Subcutaneous adipose tissue (tissue), 4 donors: Measurements from ENCODE around the gene S100A9. TPM values are rescaled to one million over a fixed set of nuclear protein-coding genes. Genes with fewer than 3 reads are reported as not detected.

ENCODE experiments used
- CTCF ChIP-seq: fragments of 450-650 bp; IDR thresholded peaks from one replicate; pipeline ENCODE4 v1.5.1; 2016; ENCODE audit warnings: low read depth, mild to moderate bottlenecking, control low read depth, antibody characterized with exemption, moderate library complexity
- total RNA-seq, 4 donors: library from RNA; depleted of rRNA; stranded (reverse); fragments of >200 nt; gene quantifications; one replicate each; pipeline ENCODE4 v1.1.0, GENCODE V29; 2016

S100A9 gene
- total RNA-seq, 4 donors from 2014 or later: 139 to 382 (median 280) TPM

GRCh38 chr1:153387785-153388184 lies 30.1 kb downstream of the S100A9 start:
- TF ChIP-seq CTCF: no peak

GRCh38 chr1:153389401-153389800 lies 31.7 kb downstream of the S100A9 start:
- no peak for TF ChIP-seq CTCF

GRCh38 chr1:153389973-153390879 lies 32.6 kb downstream of the S100A9 start:
- no peak for TF ChIP-seq CTCF

DNA sequence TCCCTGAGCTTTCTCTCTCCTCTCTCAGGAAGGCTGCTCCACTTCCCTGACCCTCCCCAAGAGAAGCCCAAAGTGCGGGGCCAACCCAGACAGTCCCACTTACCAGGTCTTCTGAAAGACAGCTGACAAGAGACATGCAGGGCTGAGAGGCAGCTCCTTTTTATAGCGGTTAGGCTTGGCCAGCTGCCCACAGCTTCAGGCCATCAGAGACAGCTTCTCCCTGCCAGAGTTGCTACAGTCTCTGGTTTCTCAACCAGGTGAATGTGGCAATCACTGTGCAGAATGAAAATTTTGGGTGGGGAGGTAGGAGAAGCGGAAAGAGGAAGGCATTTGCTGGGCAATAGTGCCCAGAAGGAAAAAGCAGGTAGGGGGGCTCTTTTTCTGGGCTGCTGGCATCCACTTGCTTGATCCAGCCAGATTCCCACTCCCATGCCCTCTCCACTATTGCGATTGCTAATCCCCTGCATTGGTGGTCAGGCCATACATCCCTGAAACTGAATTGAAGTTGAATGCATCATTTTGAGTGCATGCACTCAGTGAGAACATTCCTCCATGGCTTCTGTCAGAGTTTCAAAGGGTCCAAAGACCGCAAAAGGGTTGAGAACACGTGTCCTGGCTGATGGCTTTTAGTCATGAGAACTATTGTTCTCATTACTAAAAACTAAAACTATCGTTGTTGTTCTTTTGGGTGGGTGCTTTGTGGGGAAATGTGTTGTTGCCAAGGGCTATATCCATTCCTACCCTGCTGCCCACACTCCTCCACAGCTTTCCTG lies 33.5 kb downstream of the S100A9 start, which contains the start of gene S100A8:
Gene S100A8, minus strand, starts transcription at position 136 of the 773 bp plus-strand sequence. CDS start 538 bp downstream, outside the sequence.
- no peak for TF ChIP-seq CTCF

GRCh38 chr1:153392258-153392657 lies 34.6 kb downstream of the S100A9 start:
- TF ChIP-seq CTCF: no peak

DNA sequence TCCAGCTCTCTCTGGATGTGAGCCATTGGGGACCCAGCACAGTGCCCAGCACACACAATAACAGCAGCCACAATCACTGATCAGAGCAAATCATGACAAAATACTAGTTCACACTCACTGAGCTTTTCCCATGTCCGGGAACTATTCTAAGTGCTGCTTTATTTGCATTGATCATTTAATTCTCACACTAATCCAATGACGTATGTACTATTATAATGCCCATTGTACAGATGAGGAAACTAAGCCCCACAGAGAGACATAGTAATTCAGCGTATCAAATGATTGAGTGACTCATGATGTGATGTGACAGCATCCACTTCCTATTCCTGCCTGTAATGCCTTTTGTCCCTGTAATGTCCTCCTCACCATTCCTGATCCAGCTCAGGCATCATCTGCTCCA lies 35.2 kb downstream of the S100A9 start:
- TF ChIP-seq CTCF: no peak

GRCh38 chr1:153393926-153394325 lies 36.3 kb downstream of the S100A9 start:
- no peak for TF ChIP-seq CTCF
